Amygdala (tissue), 56 donors: ENCODE data around the gene DCT.

ENCODE experiments used
- DNase-seq, 56 donors: peaks; one replicate each; lab custom pipeline; 2025; lab: John Stamatoyannopoulos, UW

The DCT gene

DNA sequence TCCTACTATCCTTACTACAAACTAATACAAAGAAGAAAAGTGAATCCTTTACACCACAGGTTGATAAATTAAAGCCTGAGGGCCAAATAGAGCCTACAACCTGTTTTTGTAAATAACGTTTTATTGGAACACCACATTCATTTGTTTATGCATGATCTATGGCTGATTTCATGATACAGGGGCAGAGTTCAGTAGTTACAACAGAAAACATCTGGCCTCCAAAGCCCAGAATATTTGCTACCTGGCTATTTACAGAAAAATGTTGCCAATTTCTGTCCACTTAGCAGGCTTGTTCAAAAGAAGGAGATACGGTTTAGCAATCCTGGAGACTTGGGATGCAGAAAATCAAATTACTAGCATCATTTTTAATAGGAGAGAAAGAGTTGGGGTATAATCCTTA is 24.1 kb downstream of the DCT start:
- DNase-seq: no peak

DNA sequence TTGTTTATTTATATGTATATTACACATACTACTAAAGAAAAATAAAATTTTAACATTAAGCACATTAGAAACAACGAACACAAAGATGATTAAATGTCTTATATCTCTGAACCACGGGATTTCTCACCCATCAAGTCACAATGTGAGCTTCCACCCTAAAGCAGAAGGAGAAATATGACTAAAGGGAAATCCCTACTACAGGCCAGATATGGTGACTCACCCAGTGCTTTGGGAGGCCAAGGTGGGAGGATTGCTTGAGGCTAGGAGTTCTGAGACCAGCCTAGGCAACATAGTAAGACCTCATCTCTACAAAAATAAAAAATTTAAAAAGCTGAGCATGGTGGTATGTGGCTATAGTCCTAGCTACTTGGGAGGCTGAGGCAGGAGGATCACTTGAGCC is 24.6 kb downstream of the DCT start:
- DNase-seq: no peak

DNA sequence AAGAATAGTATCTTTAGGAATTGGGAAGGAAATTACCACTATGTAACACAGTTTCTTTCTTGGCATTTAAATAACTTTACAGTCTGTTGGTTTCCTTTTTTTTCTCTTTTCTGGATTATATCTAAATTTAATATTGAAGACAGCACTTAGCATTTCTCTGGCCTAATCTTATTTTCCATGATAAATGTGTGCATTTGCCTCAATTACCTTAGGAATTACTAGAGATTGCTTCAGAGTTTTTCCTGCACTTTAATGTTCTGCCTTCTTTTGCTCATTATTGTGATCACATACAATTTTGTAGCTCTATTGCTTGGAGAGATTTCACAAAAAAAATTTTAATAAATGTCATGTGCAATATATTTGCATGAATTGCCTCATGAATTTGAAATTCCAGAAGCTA is 25.1 kb downstream of the DCT start:
- DNase-seq: no peak

- no peak for DNase-seq
Observed at GRCh38 chr13:94444826-94445225, 34.7 kb downstream of the DCT start.

DNA sequence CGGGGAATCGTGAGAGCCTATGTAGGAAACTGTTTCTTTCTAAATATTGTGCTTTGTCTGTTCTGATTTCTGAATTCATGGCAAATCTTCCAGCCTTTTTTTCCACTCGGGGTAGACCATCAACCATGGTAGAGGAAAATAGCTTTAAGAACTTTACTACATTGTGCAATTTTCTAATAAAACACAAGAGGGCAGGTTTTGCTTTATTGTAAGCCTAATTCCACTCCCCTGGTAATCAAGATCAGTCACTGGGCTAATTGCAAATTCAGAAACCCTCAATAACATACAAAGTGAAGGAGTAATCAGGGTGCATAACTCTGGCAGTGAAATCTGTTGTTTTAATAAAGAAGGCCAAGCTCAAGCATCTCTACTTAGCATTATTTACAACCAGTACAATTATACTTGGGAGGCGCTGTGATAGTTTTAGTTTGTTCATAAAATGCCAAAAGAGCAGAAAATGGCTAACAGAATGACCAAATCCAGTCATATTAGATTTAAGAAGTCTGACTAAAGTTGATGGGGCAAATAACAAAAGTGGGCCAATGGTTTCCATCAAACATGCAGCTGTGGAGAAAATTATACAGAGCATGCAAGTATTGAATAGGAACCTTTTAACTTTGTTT is 43.8 kb downstream of the DCT start:
- DNase-seq: peak in 1 of 56 donors; percentile 64

DNA sequence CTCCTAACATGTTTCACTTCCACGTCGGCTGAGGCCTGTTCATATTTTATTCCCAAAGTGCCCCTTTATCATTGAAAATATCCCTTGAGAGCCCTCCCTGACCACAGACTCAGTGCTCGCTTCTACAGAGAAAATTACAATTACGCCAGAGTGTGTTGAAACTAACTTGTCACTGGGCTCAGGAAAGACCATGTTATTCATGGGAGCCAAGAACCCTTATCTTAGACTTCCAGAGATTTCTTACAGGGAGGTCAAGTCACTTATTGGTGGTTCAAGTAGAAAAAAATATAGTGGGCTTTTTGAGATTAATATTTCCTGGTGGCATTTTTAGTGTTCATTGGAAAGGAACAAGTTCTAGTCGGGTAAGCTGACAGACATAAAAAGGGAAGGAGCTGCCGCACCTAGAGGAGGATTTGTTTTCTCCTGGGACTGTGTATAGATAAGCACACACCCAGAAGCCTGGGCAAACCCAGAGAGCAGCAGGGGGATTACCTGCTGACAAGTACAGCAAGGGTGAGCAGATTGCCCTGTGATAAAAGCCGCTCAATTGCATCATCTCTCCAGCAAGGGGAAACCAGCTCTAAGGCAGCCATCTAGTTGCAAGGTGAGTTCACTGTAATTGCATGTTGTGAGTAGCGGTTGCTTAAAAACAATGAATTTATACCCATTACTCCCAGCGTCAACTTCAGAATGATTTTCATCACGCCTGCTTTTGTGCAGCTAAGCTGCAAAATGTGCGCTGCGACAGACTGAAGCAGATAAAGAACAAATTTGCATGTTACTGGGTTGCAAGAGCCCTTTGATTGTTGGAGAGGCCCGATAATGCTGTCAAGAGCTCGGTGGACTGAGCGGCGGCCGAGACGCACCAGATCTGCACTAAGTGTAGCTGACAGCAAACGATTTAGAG is 46.2 kb downstream of the DCT start:
- peak in 3 of 56 donors; percentile 1 to 25 (median 2) for DNase-seq

DNA sequence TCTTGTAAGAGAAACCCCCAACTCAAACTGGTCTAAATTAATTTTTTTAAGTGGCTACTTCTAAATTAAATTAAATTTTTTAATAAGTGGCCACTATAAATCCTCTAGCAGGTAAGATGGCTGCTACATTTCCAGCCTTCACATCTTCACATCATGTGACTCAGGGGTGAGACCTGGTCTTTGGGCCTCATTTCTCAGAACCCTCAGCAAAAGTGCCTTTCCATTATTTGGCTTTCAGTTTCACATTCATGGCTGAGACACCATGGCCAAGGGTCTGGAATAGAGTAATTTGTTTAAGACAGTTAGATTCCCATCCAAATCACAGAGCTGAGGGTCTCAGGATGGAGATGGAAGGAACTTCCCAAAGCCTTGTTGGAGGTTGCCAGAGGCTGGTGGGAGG is 47.5 kb downstream of the DCT start:
- no peak for DNase-seq

DNA sequence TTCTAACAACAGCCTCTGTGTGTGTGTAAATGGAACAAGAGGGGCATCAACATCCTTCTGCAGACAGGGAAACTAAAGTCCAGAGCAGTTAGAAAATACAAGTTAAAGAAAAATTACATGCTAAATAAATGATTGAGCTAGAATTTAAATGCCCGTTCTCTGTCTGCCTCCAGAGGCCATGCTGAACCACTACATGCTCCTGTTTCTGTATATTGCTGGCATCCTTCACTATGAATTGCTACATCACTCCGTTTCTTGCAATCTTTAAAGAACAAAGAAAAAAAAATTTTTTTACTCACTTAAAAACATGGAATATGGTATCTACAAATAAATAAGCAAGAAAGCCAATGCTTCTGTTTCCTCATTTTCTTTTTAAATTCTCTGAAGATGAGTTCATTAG is 47.9 kb downstream of the DCT start:
- no peak for DNase-seq

GRCh38 chr13:94427313-94427953 is 52.0 kb downstream of the DCT start:
- no peak for DNase-seq

GRCh38 chr13:94419925-94420305 is 59.6 kb downstream of the DCT start:
- DNase-seq: no peak

DNA sequence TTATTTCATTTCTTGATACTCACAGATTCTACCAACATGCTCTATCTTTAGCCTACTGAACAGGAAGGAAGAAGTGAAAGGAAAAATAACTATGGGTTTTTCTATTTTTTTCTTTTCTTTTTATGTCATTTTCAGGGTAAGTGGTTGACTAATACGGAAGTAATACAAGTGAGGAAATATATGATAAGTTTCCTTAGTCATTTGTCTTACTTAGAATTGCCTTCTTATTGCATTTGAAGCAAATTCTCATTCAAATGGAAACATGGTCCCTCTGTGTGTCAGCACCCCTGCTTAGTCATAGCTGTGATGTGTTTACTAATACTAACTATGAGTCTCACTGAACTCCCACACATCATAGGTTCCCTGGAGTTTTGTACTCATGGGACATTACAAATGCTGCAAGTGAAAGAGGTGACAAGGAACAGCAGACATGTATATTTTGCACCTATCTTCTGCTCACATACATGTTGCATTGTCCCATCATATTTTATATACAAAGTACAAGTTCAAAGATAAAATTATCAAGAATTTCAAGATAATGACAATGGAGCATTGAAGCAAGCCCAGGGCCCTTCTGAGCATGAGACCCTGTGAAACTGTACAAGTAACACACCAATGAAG is 60.1 kb downstream of the DCT start:
- no peak for DNase-seq

DNA sequence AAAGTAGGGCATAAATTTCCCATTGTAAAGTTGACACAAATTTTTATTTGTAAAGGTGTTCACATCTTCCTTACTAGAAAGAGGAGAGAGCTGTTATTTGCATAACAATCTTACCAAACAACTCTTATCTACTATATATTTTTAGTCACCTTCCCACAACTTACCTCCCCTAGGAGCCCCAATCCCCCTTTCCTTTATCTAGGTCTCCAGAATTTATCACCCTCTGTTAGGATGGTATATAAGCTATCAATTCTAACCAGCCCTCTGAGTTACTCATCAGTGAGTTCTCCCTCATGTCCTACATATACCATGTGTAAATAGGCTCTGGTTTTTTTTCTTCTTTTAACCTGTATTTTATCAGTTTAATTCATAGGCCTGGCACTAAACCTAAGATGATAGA is 62.2 kb downstream of the DCT start:
- no peak for DNase-seq

GRCh38 chr13:94416454-94417080 is 62.9 kb downstream of the DCT start:
- DNase-seq: no peak

- no peak for DNase-seq
Observed at GRCh38 chr13:94415500-94416237, 63.8 kb downstream of the DCT start.

DNA sequence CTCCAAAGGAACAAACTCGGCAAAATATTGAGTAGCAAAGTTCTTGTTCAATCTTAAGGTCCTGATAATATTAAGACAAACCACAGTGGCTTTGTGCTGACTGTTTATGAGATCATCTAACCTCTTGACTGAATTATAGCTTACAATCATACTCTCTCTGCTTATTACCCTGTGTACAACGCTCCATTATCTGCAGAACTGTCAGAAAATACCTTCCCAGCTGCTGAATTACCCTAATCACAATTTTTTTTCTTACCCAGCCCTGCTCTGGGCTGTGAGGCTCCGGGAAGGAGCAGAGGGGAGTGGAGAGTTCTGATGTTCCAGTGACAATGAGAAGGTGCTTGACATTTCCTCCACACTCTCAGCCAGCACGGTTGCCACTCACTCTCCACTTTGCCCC is 64.8 kb downstream of the DCT start:
- no peak for DNase-seq

- DNase-seq: no peak
Observed at GRCh38 chr13:94414141-94414540, 65.3 kb downstream of the DCT start.

- DNase-seq: no peak
Observed at GRCh38 chr13:94413598-94413944, 65.9 kb downstream of the DCT start.

- DNase-seq: no peak
Observed at GRCh38 chr13:94412870-94413597, 66.4 kb downstream of the DCT start.

- DNase-seq: no peak
Observed at GRCh38 chr13:94411747-94412146, 67.7 kb downstream of the DCT start.
